ENCODE measurements around the gene USP6. TPM values are rescaled to one million over a fixed set of nuclear protein-coding genes. Genes with fewer than 3 reads are reported as not detected.
"Not testable (repeated sequence)": the region's sequence is repeated elsewhere in the genome, so short reads cannot be mapped to it uniquely, and the experiment has no call there.

Gene USP6
- total RNA-seq, 1 experiment from 2014 or later: 0.24 TPM

GRCh38 chr17:5210091-5210490 lies 94.3 kb downstream of the USP6 start:
- no TSS peak for BruUV-seq (replicated peaks)
- ChIA-PET POLR2A (ENCODE audit: low non-redundant PET) (no interaction called here), CTCF (no interaction called here)
- no peak for TF ChIP-seq EZH2 (IDR thresholded peaks at IDR 0.05; ENCODE audit: borderline replicate concordance, low read depth, low read length, poor library complexity, severe bottlenecking)
- TF ChIP-seq, protein P1, sequence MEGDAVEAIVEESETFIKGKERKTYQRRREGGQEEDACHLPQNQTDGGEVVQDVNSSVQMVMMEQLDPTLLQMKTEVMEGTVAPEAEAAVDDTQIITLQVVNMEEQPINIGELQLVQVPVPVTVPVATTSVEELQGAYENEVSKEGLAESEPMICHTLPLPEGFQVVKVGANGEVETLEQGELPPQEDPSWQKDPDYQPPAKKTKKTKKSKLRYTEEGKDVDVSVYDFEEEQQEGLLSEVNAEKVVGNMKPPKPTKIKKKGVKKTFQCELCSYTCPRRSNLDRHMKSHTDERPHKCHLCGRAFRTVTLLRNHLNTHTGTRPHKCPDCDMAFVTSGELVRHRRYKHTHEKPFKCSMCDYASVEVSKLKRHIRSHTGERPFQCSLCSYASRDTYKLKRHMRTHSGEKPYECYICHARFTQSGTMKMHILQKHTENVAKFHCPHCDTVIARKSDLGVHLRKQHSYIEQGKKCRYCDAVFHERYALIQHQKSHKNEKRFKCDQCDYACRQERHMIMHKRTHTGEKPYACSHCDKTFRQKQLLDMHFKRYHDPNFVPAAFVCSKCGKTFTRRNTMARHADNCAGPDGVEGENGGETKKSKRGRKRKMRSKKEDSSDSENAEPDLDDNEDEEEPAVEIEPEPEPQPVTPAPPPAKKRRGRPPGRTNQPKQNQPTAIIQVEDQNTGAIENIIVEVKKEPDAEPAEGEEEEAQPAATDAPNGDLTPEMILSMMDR (conservative IDR thresholded peaks at IDR 0.05; ENCODE audit: low read depth, low read length): no peak
- Histone ChIP-seq H3K4me3 (ENCODE audit: low read depth, low read length, poor library complexity, severe bottlenecking) (no peak overlapping the region), H3K9me3 (ENCODE audit: low read depth, low read length, poor library complexity, severe bottlenecking) (no peaks in the 10 kb centered on the region), H3K4me1 (ENCODE audit: insufficient read depth, low read length, poor library complexity, severe bottlenecking) (no peaks in the 10 kb centered on the region), H3K36me3 (ENCODE audit: insufficient read depth, low read length, poor library complexity, severe bottlenecking) (no peaks in the 10 kb centered on the region), H3K27me3 (replicated peaks; ENCODE audit: insufficient read depth, low read depth, low read length, poor library complexity) (no peaks in the 10 kb centered on the region), H3K27ac (ENCODE audit: low read depth, low read length, poor library complexity, severe bottlenecking) (no peak overlapping the region)
- DNase-seq (ENCODE audit: low spot score): no peak
- intact Hi-C loops (cut with micrococcal nuclease; ENCODE audit: unreplicated experiment): no loop called here

DNA sequence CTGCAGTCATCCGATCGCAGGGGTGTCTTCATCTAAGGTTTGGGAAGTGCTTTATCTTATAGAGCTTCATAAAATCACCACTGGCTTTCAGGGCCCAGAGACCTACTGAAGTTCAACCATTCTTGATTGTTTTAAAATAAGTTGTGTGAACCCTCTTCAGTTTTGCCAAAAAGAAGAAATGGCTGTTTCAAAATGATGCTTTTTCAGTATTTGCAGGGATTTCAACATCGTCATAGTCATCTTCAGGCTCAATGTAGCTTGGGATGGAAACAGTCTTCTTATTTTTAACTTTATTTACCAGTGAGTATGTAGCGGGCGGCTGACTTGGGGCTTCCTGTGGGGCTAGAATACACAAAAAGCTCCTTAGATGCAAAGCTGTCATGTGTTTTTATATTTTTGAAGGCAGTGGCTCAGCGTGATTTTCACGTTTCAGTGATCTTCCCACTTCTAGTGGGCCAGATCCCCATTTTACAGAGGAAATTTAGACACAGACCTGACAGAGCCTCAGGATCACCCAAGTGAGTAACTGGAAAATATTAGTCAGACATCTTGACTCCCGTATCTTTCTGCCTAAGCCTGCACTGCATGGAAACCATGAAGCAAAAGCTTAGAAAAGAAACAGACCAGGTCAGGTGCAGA lies 94.9 kb downstream of the USP6 start:
- ChIA-PET CTCF (no interaction called here), POLR2A (ENCODE audit: low non-redundant PET) (no interaction called here)
- intact Hi-C loops (cut with micrococcal nuclease; ENCODE audit: unreplicated experiment): no loop called here
- Histone ChIP-seq H3K27me3 (replicated peaks; ENCODE audit: insufficient read depth, low read depth, low read length, poor library complexity) (no peaks in the 10 kb centered on the region), H3K9me3 (ENCODE audit: low read depth, low read length, poor library complexity, severe bottlenecking) (no peaks in the 10 kb centered on the region), H3K27ac (ENCODE audit: low read depth, low read length, poor library complexity, severe bottlenecking) (no peak overlapping the region), H3K4me3 (ENCODE audit: low read depth, low read length, poor library complexity, severe bottlenecking) (no peak overlapping the region), H3K36me3 (ENCODE audit: insufficient read depth, low read length, poor library complexity, severe bottlenecking) (no peaks in the 10 kb centered on the region), H3K4me1 (ENCODE audit: insufficient read depth, low read length, poor library complexity, severe bottlenecking) (no peaks in the 10 kb centered on the region)
- no peak for TF ChIP-seq EZH2 (IDR thresholded peaks at IDR 0.05; ENCODE audit: borderline replicate concordance, low read depth, low read length, poor library complexity, severe bottlenecking)
- TF ChIP-seq, protein P1 (conservative IDR thresholded peaks at IDR 0.05; ENCODE audit: low read depth, low read length): no peak
- no TSS peak for BruUV-seq (replicated peaks)
- DNase-seq (ENCODE audit: low spot score): no peak

- ChIA-PET CTCF (no interaction called here), POLR2A (ENCODE audit: low non-redundant PET) (no interaction called here)
- H3K27me3 ChIP-seq (replicated peaks; ENCODE audit: insufficient read depth, low read depth, low read length, poor library complexity): no peaks in the 10 kb centered on the region
- BruUV-seq (replicated peaks): no TSS peak
- no peak overlapping the region for H3K27ac ChIP-seq (ENCODE audit: low read depth, low read length, poor library complexity, severe bottlenecking)
- no peaks in the 10 kb centered on the region for H3K9me3 ChIP-seq (ENCODE audit: low read depth, low read length, poor library complexity, severe bottlenecking)
- no peaks in the 10 kb centered on the region for H3K4me1 ChIP-seq (ENCODE audit: insufficient read depth, low read length, poor library complexity, severe bottlenecking)
- intact Hi-C loops (cut with micrococcal nuclease; ENCODE audit: unreplicated experiment): no loop called here
- DNase-seq (ENCODE audit: low spot score): no peak
- TF ChIP-seq, protein P1 (conservative IDR thresholded peaks at IDR 0.05; ENCODE audit: low read depth, low read length): no peak
- no peak for TF ChIP-seq EZH2 (IDR thresholded peaks at IDR 0.05; ENCODE audit: borderline replicate concordance, low read depth, low read length, poor library complexity, severe bottlenecking)
- H3K4me3 ChIP-seq (ENCODE audit: low read depth, low read length, poor library complexity, severe bottlenecking): no peak overlapping the region
- H3K36me3 ChIP-seq (ENCODE audit: insufficient read depth, low read length, poor library complexity, severe bottlenecking): no peaks in the 10 kb centered on the region
Observed at GRCh38 chr17:5211458-5211857, 95.6 kb downstream of the USP6 start.

DNA sequence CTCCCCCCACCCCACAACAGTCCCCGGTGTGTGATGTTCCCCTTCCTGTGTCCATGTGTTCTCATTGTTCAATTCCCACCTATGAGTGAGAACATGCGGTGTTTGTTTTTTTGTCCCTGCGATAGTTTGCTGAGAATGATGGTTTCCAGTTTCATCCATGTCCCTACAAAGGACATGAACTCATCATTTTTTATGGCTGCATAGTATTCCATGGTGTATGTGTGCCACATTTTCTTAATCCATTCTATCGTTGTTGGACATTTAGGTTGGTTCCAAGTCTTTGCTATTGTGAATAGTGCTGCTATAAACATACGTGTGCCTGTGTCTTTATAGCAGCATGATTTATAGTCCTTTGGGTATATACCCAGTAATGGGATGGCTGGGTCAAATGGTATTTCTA lies 101.7 kb downstream of the USP6 start:
- H3K27ac ChIP-seq (ENCODE audit: low read depth, low read length, poor library complexity, severe bottlenecking); H3K36me3 ChIP-seq (ENCODE audit: insufficient read depth, low read length, poor library complexity, severe bottlenecking); CTCF ChIA-PET; H3K27me3 ChIP-seq (replicated peaks; ENCODE audit: insufficient read depth, low read depth, low read length, poor library complexity); H3K4me1 ChIP-seq (ENCODE audit: insufficient read depth, low read length, poor library complexity, severe bottlenecking); H3K4me3 ChIP-seq (ENCODE audit: low read depth, low read length, poor library complexity, severe bottlenecking); BruUV-seq (replicated peaks); H3K9me3 ChIP-seq (ENCODE audit: low read depth, low read length, poor library complexity, severe bottlenecking); intact Hi-C loops (cut with micrococcal nuclease; ENCODE audit: unreplicated experiment); DNase-seq (ENCODE audit: low spot score); POLR2A ChIA-PET (ENCODE audit: low non-redundant PET): not testable (repeated sequence)

Measured in A673 (cell line).